ENCODE data around the gene MMP25. TPM values are rescaled to one million over a fixed set of nuclear protein-coding genes. Genes with fewer than 3 reads are reported as not detected.
A peak's percentile ranks its signal among the peaks of the same experiment; 100 is the strongest.

MMP25 gene
- total and polyA plus RNA-seq, 9 of the 15 experiments (the other 6 are each of a cell fraction or from before 2014, with no cell fraction given), result 0.03 to 0.04 TPM; not detected in 7

DNA sequence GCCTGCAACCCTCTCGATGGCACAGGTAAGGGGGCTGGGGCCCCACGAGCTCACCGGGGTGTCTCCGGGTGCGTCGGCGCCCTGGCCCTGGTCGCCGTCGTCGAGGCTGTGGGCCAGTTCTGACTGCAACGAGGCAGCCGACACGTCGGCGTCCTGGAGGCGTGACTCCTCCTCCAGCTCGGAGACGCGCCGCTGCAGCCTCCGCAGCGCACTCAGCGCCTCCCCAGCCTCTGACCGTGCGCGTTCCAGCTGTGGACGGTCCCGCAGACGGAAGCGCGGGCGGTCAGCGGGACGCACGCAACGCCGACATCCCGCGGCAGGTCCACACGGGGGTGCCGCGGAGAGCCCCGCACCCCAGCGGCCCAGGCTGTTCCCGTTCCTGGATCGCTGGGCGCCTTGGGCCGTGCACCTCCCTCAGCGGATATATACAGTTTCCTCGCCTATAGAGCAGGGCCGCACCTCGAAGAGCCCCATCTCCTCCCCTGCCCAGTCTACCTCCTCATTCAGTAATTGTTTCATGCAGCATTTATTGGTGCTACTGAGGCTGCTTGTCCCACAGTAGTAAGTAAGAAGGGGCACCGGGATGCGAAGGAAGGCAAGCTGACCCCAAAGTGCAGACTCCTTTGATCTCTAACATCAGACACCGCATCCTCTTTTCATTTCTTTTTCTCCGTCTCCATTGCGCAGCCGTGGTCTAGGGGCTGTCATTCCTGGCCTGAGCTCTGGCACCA lies 16.7 kb upstream of the MMP25 start (continued):
- TF ChIP-seq, protein P1, sequence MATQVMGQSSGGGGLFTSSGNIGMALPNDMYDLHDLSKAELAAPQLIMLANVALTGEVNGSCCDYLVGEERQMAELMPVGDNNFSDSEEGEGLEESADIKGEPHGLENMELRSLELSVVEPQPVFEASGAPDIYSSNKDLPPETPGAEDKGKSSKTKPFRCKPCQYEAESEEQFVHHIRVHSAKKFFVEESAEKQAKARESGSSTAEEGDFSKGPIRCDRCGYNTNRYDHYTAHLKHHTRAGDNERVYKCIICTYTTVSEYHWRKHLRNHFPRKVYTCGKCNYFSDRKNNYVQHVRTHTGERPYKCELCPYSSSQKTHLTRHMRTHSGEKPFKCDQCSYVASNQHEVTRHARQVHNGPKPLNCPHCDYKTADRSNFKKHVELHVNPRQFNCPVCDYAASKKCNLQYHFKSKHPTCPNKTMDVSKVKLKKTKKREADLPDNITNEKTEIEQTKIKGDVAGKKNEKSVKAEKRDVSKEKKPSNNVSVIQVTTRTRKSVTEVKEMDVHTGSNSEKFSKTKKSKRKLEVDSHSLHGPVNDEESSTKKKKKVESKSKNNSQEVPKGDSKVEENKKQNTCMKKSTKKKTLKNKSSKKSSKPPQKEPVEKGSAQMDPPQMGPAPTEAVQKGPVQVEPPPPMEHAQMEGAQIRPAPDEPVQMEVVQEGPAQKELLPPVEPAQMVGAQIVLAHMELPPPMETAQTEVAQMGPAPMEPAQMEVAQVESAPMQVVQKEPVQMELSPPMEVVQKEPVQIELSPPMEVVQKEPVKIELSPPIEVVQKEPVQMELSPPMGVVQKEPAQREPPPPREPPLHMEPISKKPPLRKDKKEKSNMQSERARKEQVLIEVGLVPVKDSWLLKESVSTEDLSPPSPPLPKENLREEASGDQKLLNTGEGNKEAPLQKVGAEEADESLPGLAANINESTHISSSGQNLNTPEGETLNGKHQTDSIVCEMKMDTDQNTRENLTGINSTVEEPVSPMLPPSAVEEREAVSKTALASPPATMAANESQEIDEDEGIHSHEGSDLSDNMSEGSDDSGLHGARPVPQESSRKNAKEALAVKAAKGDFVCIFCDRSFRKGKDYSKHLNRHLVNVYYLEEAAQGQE (IDR thresholded peaks at IDR 0.05; ENCODE audit: borderline replicate concordance), result peak; percentile 84
- TF ChIP-seq, protein P1 (CRISPR knock-in tag; IDR thresholded peaks at IDR 0.05; ENCODE audit: low read depth), result no peak
- TF ChIP-seq ZKSCAN1 (IDR thresholded peaks at IDR 0.05; ENCODE audit: low read depth, low read length), result no peak
- TF ChIP-seq MAZ (CRISPR knock-in tag; conservative IDR thresholded peaks at IDR 0.05 in 1 of 2, IDR thresholded peaks at IDR 0.05 in 1 of 2), result peak in 1 of 2 experiments; percentile 46; a peak in 1 of 4 replicates
- TF ChIP-seq, protein P2, sequence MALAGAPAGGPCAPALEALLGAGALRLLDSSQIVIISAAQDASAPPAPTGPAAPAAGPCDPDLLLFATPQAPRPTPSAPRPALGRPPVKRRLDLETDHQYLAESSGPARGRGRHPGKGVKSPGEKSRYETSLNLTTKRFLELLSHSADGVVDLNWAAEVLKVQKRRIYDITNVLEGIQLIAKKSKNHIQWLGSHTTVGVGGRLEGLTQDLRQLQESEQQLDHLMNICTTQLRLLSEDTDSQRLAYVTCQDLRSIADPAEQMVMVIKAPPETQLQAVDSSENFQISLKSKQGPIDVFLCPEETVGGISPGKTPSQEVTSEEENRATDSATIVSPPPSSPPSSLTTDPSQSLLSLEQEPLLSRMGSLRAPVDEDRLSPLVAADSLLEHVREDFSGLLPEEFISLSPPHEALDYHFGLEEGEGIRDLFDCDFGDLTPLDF (CRISPR knock-in tag; IDR thresholded peaks at IDR 0.05), result 0 out of 2 replicates have a peak, but pooled peaks have one; percentile 40
- peak; percentile 66 for TF ChIP-seq CXXC5 (CRISPR knock-in tag; IDR thresholded peaks at IDR 0.05)
- TF ChIP-seq, protein P3, sequence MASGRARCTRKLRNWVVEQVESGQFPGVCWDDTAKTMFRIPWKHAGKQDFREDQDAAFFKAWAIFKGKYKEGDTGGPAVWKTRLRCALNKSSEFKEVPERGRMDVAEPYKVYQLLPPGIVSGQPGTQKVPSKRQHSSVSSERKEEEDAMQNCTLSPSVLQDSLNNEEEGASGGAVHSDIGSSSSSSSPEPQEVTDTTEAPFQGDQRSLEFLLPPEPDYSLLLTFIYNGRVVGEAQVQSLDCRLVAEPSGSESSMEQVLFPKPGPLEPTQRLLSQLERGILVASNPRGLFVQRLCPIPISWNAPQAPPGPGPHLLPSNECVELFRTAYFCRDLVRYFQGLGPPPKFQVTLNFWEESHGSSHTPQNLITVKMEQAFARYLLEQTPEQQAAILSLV (tag; IDR thresholded peaks at IDR 0.05), result no peak
- TF ChIP-seq CCNT2 (IDR thresholded peaks at IDR 0.05; ENCODE audit: borderline replicate concordance, extremely low read depth, insufficient read length, low read depth, low read length), result peak; percentile 72
- TF ChIP-seq MCM3 (IDR thresholded peaks at IDR 0.05), result no peak
- TF ChIP-seq, protein P4, sequence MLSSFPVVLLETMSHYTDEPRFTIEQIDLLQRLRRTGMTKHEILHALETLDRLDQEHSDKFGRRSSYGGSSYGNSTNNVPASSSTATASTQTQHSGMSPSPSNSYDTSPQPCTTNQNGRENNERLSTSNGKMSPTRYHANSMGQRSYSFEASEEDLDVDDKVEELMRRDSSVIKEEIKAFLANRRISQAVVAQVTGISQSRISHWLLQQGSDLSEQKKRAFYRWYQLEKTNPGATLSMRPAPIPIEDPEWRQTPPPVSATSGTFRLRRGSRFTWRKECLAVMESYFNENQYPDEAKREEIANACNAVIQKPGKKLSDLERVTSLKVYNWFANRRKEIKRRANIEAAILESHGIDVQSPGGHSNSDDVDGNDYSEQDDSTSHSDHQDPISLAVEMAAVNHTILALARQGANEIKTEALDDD (IDR thresholded peaks at IDR 0.05), result no peak
- TF ChIP-seq COPS2 (conservative IDR thresholded peaks at IDR 0.05), result no peak
- TF ChIP-seq, protein P5, sequence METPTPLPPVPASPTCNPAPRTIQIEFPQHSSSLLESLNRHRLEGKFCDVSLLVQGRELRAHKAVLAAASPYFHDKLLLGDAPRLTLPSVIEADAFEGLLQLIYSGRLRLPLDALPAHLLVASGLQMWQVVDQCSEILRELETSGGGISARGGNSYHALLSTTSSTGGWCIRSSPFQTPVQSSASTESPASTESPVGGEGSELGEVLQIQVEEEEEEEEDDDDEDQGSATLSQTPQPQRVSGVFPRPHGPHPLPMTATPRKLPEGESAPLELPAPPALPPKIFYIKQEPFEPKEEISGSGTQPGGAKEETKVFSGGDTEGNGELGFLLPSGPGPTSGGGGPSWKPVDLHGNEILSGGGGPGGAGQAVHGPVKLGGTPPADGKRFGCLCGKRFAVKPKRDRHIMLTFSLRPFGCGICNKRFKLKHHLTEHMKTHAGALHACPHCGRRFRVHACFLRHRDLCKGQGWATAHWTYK (CRISPR knock-in tag; IDR thresholded peaks at IDR 0.05), result peak; percentile 48; the same call in 1 of the 2 replicates

Measured in K562 (cell line).